Keratinocyte (primary cell): ENCODE results near the gene MAJIN. TPM values are rescaled to one million over a fixed set of nuclear protein-coding genes. Genes with fewer than 3 reads are reported as not detected.
A peak's percentile ranks its signal among the peaks of the same experiment; 100 is the strongest.

ENCODE experiments used
- DNase-seq: peaks from one replicate; pipeline ENCODE4 v3.0.0-alpha.2; 2011; ENCODE audit warnings: low read depth, missing footprints, low spot score
- FAIRE-seq: peaks from 2 replicates; lab custom pipeline; 2011; peaks lifted over from hg19 to GRCh38; lab: Jason Lieb, UNC
- H2AFZ ChIP-seq: 2 replicates; pipeline ENCODE4 v1.6.0; 2012; ENCODE audit warnings: low read length, control low read depth, inconsistent platforms; ENCODE audit not compliant: control insufficient read depth
- H3K27ac ChIP-seq: 2 replicates; pipeline ENCODE4 v1.5.1; 2011; ENCODE audit warnings: low read length; ENCODE audit not compliant: control insufficient read depth, insufficient read depth
- H3K27me3 ChIP-seq: 3 replicates; pipeline ENCODE4 v1.6.0; 2011; ENCODE audit warnings: low read length; ENCODE audit not compliant: control insufficient read depth, insufficient read depth; ENCODE audit errors: extremely low read depth
- H3K36me3 ChIP-seq, 2 experiments: 2 replicates in 1 of 2; 3 replicates in 1 of 2; pipeline ENCODE4 v1.5.1; 2011; ENCODE audit warnings: low read length in 2 of 2, mild to moderate bottlenecking in 1 of 2; ENCODE audit not compliant: control insufficient read depth in 2 of 2, insufficient read depth in 2 of 2; ENCODE audit errors: extremely low read depth in 1 of 2
- H3K4me1 ChIP-seq: 3 replicates; pipeline ENCODE4 v1.5.1; 2011; ENCODE audit warnings: low read length; ENCODE audit not compliant: control insufficient read depth, insufficient read depth; ENCODE audit errors: extremely low read depth
- H3K4me2 ChIP-seq: 3 replicates; pipeline ENCODE4 v1.6.0; 2011; ENCODE audit warnings: low read depth, low read length; ENCODE audit not compliant: control insufficient read depth, insufficient read depth; ENCODE audit errors: extremely low read depth
- H3K4me3 ChIP-seq, 3 experiments: fragments of 200-600 bp in 1 of 3; sonication (generic) in 1 of 3; 2 replicates in 2 of 3; 3 replicates in 1 of 3; pipeline ENCODE4 v1.5.1; 2011 to 2016; ENCODE audit warnings: low read length in 3 of 3, mild to moderate bottlenecking in 3 of 3, control low read depth in 2 of 3, inconsistent platforms in 1 of 3, low read depth in 1 of 3, mixed read lengths in 1 of 3, mixed run types in 1 of 3, moderate library complexity in 1 of 3; ENCODE audit not compliant: control insufficient read depth in 2 of 3, insufficient read depth in 2 of 3; ENCODE audit errors: extremely low read depth in 1 of 3
- H3K79me2 ChIP-seq: 2 replicates; pipeline ENCODE4 v1.6.0; 2012; ENCODE audit warnings: low read length; ENCODE audit not compliant: control insufficient read depth, insufficient read depth
- H3K9ac ChIP-seq: 3 replicates; pipeline ENCODE4 v1.6.0; 2011; ENCODE audit warnings: low read length; ENCODE audit not compliant: control insufficient read depth, insufficient read depth; ENCODE audit errors: extremely low read depth
- H3K9me1 ChIP-seq: 3 replicates; pipeline ENCODE4 v1.6.0; 2011; ENCODE audit warnings: low read length; ENCODE audit not compliant: control insufficient read depth, insufficient read depth; ENCODE audit errors: extremely low read depth
- H3K9me3 ChIP-seq: 2 replicates; pipeline ENCODE4 v1.5.1; 2012; ENCODE audit warnings: low read depth, low read length; ENCODE audit not compliant: control insufficient read depth
- H4K20me1 ChIP-seq: 3 replicates; pipeline ENCODE4 v1.6.0; 2011; ENCODE audit warnings: low read length; ENCODE audit not compliant: control insufficient read depth, insufficient read depth; ENCODE audit errors: extremely low read depth
- CTCF ChIP-seq, 3 experiments: IDR thresholded peaks in 1 of 3; conservative IDR thresholded peaks in 1 of 3; optimal IDR thresholded peaks in 1 of 3; 2 replicates in 2 of 3; 3 replicates in 1 of 3; pipeline versions ENCODE3 to v1.5.1; 2011; ENCODE audit warnings: low read length in 3 of 3, mild to moderate bottlenecking in 3 of 3, moderate library complexity in 2 of 3, control low read depth in 1 of 3, inconsistent platforms in 1 of 3; ENCODE audit not compliant: insufficient read depth in 2 of 3; ENCODE audit errors: extremely low read depth in 1 of 3
- EZH2 ChIP-seq: IDR thresholded peaks from one replicate; pipeline ENCODE4 v1.6.1; 2012; ENCODE audit warnings: inconsistent platforms, mild to moderate bottlenecking, low read length, moderate library complexity
- dilution Hi-C: fragments of 300-500 bp; cut with MboI; formaldehyde crosslinking; loops from one replicate; pipeline ENCODE4 v1.7.0; 2020; ENCODE audit warnings: low sequenced_read_pairs; ENCODE audit not compliant: extremely low pct_ligation_motif_present
- polyA plus RNA-seq, 5 experiments: library from polyadenylated mRNA; depleted of rRNA in 3 of 5; stranded (reverse) in 3 of 5; stranded (forward) in 1 of 5; unstranded in 1 of 5; fragments of >200 nt; gene quantifications; 1 replicate in 1 of 5; 2 replicates in 3 of 5; 3 replicates in 1 of 5; pipeline versions ENCODE4 v1.2.1 to v1.2.3, GENCODE V29; 2011 to 2012; ENCODE audit warnings: missing spikeins in 2 of 5, low read depth in 1 of 5, low replicate concordance in 1 of 5

MAJIN gene
- polyA plus RNA-seq, 1 donor (not counting 4 experiments of a cell fraction or from before 2014, with no cell fraction given) = 0.09 TPM

- DNase-seq = no peak
- Histone ChIP-seq H3K4me2 (peak overlapping the region; percentile 86), H4K20me1 (no peaks in the 10 kb centered on the region), H3K9me3 (no peaks in the 10 kb centered on the region), H3K27me3 (no peaks in the 10 kb centered on the region), H3K36me3 (peaks cover 7 to 14% of the 10 kb centered on the region in 2 experiments), H3K9me1 (no peaks in the 10 kb centered on the region), H3K27ac (peak overlapping the region; percentile 89), H2AFZ (peak overlapping the region; percentile 33), H3K4me3 (peak overlapping the region; percentile 69 to 90 (median 79)), H3K4me1 (peaks cover 4% of the 10 kb centered on the region), H3K9ac (peak overlapping the region; percentile 79), H3K79me2 (no peaks in the 10 kb centered on the region)
- TF ChIP-seq EZH2 = no peak
- no peak for TF ChIP-seq CTCF (optimal IDR thresholded peaks at IDR 0.05 in 1 of 3, IDR thresholded peaks at IDR 0.05 in 1 of 3, conservative IDR thresholded peaks at IDR 0.05 in 1 of 3; ENCODE audit: extremely low read depth in 1 of 3, insufficient read depth in 2 of 3, low read length in 3 of 3)
- no peak for FAIRE-seq
- dilution Hi-C loops = no loop called here
Measured at GRCh38 chr11:64924910-64925284, 47.0 kb downstream of the MAJIN start.

- Histone ChIP-seq H3K4me2 (peak within 1 kb of the TSS; percentile 86), H4K20me1 (no peaks in the 10 kb centered on the region), H3K9me1 (no peaks in the 10 kb centered on the region), H3K9ac (peak within 1 kb of the TSS; percentile 79), H2AFZ (peak within 1 kb of the TSS; percentile 75), H3K27me3 (no peaks in the 10 kb centered on the region), H3K4me1 (peaks cover 4% of the 10 kb centered on the region), H3K79me2 (no peaks in the 10 kb centered on the region), H3K9me3 (no peaks in the 10 kb centered on the region), H3K4me3 (peak within 1 kb of the TSS; percentile 69 to 90 (median 79)), H3K36me3 (peaks cover 7 to 14% of the 10 kb centered on the region in 2 experiments), H3K27ac (peak within 1 kb of the TSS; percentile 89)
- dilution Hi-C loops = no loop called here
- FAIRE-seq (peak; percentile 97), DNase-seq (peak; percentile 76)
- TF ChIP-seq EZH2 (no peak), CTCF (optimal IDR thresholded peaks at IDR 0.05 in 1 of 3, IDR thresholded peaks at IDR 0.05 in 1 of 3, conservative IDR thresholded peaks at IDR 0.05 in 1 of 3; ENCODE audit: extremely low read depth in 1 of 3, insufficient read depth in 2 of 3, low read length in 3 of 3) (no peak)
Measured at GRCh38 chr11:64923944-64924909, 47.7 kb downstream of the MAJIN start, which contains the start of gene PPP2R5B. Gene PPP2R5B (plus strand): TSS chr11:64924689. CDS start chr11:64925735, 1,046 bp downstream.
